Measurements from ENCODE around the gene PFN3. TPM values are rescaled to one million over a fixed set of nuclear protein-coding genes. Genes with fewer than 3 reads are reported as not detected.

PFN3 gene
- polyA plus RNA-seq, 1 donor (not counting 4 experiments of a cell fraction or from before 2014, with no cell fraction given): not detected

GRCh38 chr5:177412603-177413233 lies 12.3 kb upstream of the PFN3 start:
- no peaks in the 10 kb centered on the region for H3K36me3 ChIP-seq (ENCODE audit: control insufficient read depth in 2 of 2, extremely low read depth in 1 of 2, insufficient read depth in 2 of 2, low read length in 2 of 2)
- H3K9ac ChIP-seq (ENCODE audit: control insufficient read depth, extremely low read depth, insufficient read depth, low read length): no peak overlapping the region
- H2AFZ ChIP-seq (ENCODE audit: control insufficient read depth, low read length): no peak overlapping the region
- dilution Hi-C loops (cut with MboI; ENCODE audit: extremely low pct_ligation_motif_present, low sequenced_read_pairs): no loop called here
- no peak overlapping the region for H3K27ac ChIP-seq (ENCODE audit: control insufficient read depth, insufficient read depth, low read length)
- FAIRE-seq (no peak), DNase-seq (ENCODE audit: low read depth, low spot score) (no peak)
- H3K27me3 ChIP-seq (ENCODE audit: control insufficient read depth, extremely low read depth, insufficient read depth, low read length): no peaks in the 10 kb centered on the region
- no peak overlapping the region for H3K4me3 ChIP-seq (ENCODE audit: control insufficient read depth in 2 of 3, extremely low read depth in 1 of 3, insufficient read depth in 2 of 3, low read depth in 1 of 3, low read length in 3 of 3)
- H3K79me2 ChIP-seq (ENCODE audit: control insufficient read depth, insufficient read depth, low read length): no peaks in the 10 kb centered on the region
- TF ChIP-seq EZH2 (IDR thresholded peaks at IDR 0.05; ENCODE audit: low read length): no peak
- peak overlapping the region; percentile 38 for H3K4me2 ChIP-seq (ENCODE audit: control insufficient read depth, extremely low read depth, insufficient read depth, low read depth, low read length)
- no peaks in the 10 kb centered on the region for H3K4me1 ChIP-seq (ENCODE audit: control insufficient read depth, extremely low read depth, insufficient read depth, low read length)
- no peaks in the 10 kb centered on the region for H3K9me1 ChIP-seq (ENCODE audit: control insufficient read depth, extremely low read depth, insufficient read depth, low read length)
- no peaks in the 10 kb centered on the region for H3K9me3 ChIP-seq (ENCODE audit: control insufficient read depth, low read depth, low read length)
- H4K20me1 ChIP-seq (ENCODE audit: control insufficient read depth, extremely low read depth, insufficient read depth, low read length): no peaks in the 10 kb centered on the region

- FAIRE-seq (no peak), DNase-seq (ENCODE audit: low read depth, low spot score) (no peak)
- no peak overlapping the region for H3K4me3 ChIP-seq (ENCODE audit: control insufficient read depth in 2 of 3, extremely low read depth in 1 of 3, insufficient read depth in 2 of 3, low read depth in 1 of 3, low read length in 3 of 3)
- no peaks in the 10 kb centered on the region for H4K20me1 ChIP-seq (ENCODE audit: control insufficient read depth, extremely low read depth, insufficient read depth, low read length)
- H3K9ac ChIP-seq (ENCODE audit: control insufficient read depth, extremely low read depth, insufficient read depth, low read length): no peak overlapping the region
- no peaks in the 10 kb centered on the region for H3K9me1 ChIP-seq (ENCODE audit: control insufficient read depth, extremely low read depth, insufficient read depth, low read length)
- no peaks in the 10 kb centered on the region for H3K27me3 ChIP-seq (ENCODE audit: control insufficient read depth, extremely low read depth, insufficient read depth, low read length)
- no peaks in the 10 kb centered on the region for H3K36me3 ChIP-seq (ENCODE audit: control insufficient read depth in 2 of 2, extremely low read depth in 1 of 2, insufficient read depth in 2 of 2, low read length in 2 of 2)
- H3K4me2 ChIP-seq (ENCODE audit: control insufficient read depth, extremely low read depth, insufficient read depth, low read depth, low read length): no peak overlapping the region
- H3K27ac ChIP-seq (ENCODE audit: control insufficient read depth, insufficient read depth, low read length): no peak overlapping the region
- no peaks in the 10 kb centered on the region for H3K9me3 ChIP-seq (ENCODE audit: control insufficient read depth, low read depth, low read length)
- H2AFZ ChIP-seq (ENCODE audit: control insufficient read depth, low read length): no peak overlapping the region
- dilution Hi-C loops (cut with MboI; ENCODE audit: extremely low pct_ligation_motif_present, low sequenced_read_pairs): no loop called here
- H3K4me1 ChIP-seq (ENCODE audit: control insufficient read depth, extremely low read depth, insufficient read depth, low read length): no peaks in the 10 kb centered on the region
- H3K79me2 ChIP-seq (ENCODE audit: control insufficient read depth, insufficient read depth, low read length): no peaks in the 10 kb centered on the region
- TF ChIP-seq EZH2 (IDR thresholded peaks at IDR 0.05; ENCODE audit: low read length): no peak
- no peak for TF ChIP-seq CTCF (optimal IDR thresholded peaks at IDR 0.05 in 1 of 3, IDR thresholded peaks at IDR 0.05 in 1 of 3, conservative IDR thresholded peaks at IDR 0.05 in 1 of 3; ENCODE audit: extremely low read depth in 1 of 3, insufficient read depth in 2 of 3, low read length in 3 of 3)
These were observed 10.1 kb upstream of the PFN3 start for GRCh38 chr5:177410575-177410974.

All from keratinocyte (primary cell).